HepG2 (cell line): ENCODE results near the gene MEIOC. TPM values are rescaled to one million over a fixed set of nuclear protein-coding genes. Genes with fewer than 3 reads are reported as not detected.

Experiments
- ARNT2 ChIP-seq: sonication (generic); formaldehyde crosslinking; IDR thresholded peaks from 2 replicates; pipeline ENCODE4 v1.8.0; 2022; ENCODE audit warnings: mild to moderate bottlenecking, low read depth, missing genetic modification reagents, moderate library complexity
- BORCS8-MEF2B ChIP-seq: sonication (generic); formaldehyde crosslinking; IDR thresholded peaks from 2 replicates; pipeline ENCODE4 v1.8.0; 2022; ENCODE audit warnings: mild to moderate bottlenecking, missing genetic modification reagents
- FOSL1 ChIP-seq: sonication (generic); formaldehyde crosslinking; IDR thresholded peaks from 2 replicates; pipeline ENCODE4 v1.9.0; 2021; ENCODE audit warnings: missing genetic modification reagents, borderline replicate concordance
- GTF2F1 ChIP-seq: fragments of 150-350 bp; IDR thresholded peaks from 2 replicates; pipeline ENCODE4 v1.6.1; 2014; ENCODE audit warnings: low read length
- MLX ChIP-seq: IDR thresholded peaks from 2 replicates; pipeline ENCODE4 v1.6.1; 2016
- NR2F1 ChIP-seq, 2 experiments: fragments of 450-650 bp in 1 of 2; formaldehyde crosslinking in 1 of 2; IDR thresholded peaks; 2 replicates each; pipeline versions ENCODE4 v1.5.0 to v1.6.1; 2016 to 2020; ENCODE audit warnings: mild to moderate bottlenecking in 1 of 2, missing compliant biosample characterization in 1 of 2, missing genetic modification reagents in 1 of 2, moderate library complexity in 1 of 2
- PHB2 ChIP-seq: fragments of 450-650 bp; IDR thresholded peaks from 2 replicates; pipeline ENCODE4 v1.6.1; 2018; ENCODE audit not compliant: partially characterized antibody
- REL ChIP-seq: sonication (generic); formaldehyde crosslinking; conservative IDR thresholded peaks from 2 replicates; pipeline ENCODE4 v1.8.0; 2022; ENCODE audit warnings: mild to moderate bottlenecking, missing genetic modification reagents, moderate library complexity
- RELA ChIP-seq: sonication (generic); formaldehyde crosslinking; IDR thresholded peaks from 2 replicates; pipeline ENCODE4 v1.4.0; 2020; ENCODE audit warnings: missing genetic modification reagents
- SMARCE1 ChIP-seq: fragments of 450-650 bp; IDR thresholded peaks from 2 replicates; pipeline ENCODE4 v1.6.1; 2017; ENCODE audit warnings: borderline replicate concordance
- ZNF570 ChIP-seq: sonication (generic); formaldehyde crosslinking; IDR thresholded peaks from 2 replicates; pipeline ENCODE4 v1.4.0; 2020; ENCODE audit warnings: mild to moderate bottlenecking, missing genetic modification reagents, borderline replicate concordance
- ZNF614 ChIP-seq: IDR thresholded peaks from 2 replicates; pipeline ENCODE4 v1.6.1; 2018; ENCODE audit warnings: missing biosample characterization, missing genetic modification reagents, inconsistent platforms, borderline replicate concordance
- ZSCAN29 ChIP-seq: sonication (generic); formaldehyde crosslinking; conservative IDR thresholded peaks from 2 replicates; pipeline ENCODE4 v1.4.0; 2020; ENCODE audit warnings: mild to moderate bottlenecking, missing genetic modification reagents
- polyA plus RNA-seq, 8 experiments: library from polyadenylated mRNA; depleted of rRNA in 3 of 8; stranded (reverse) in 7 of 8; unstranded in 1 of 8; fragments of >200 nt; fragmentation: Illumina TruSeq in 4 of 8; extraction: Trizol in 4 of 8; gene quantifications; 2 replicates each; pipeline versions ENCODE4 v1.2.1 to v1.2.3, GENCODE V29; 2011 to 2016; ENCODE audit warnings: low read depth in 4 of 8, missing spikeins in 1 of 8, mixed read lengths in 1 of 8; ENCODE audit not compliant: insufficient read depth in 1 of 8
- total RNA-seq, 5 experiments: library from RNA; depleted of rRNA; stranded (reverse); fragments of >200 nt; fragmentation: Illumina TruSeq; extraction: Trizol; gene quantifications; 2 replicates each; pipeline ENCODE4 v1.2.3, GENCODE V29; 2016; ENCODE audit warnings: low read depth in 1 of 5
- TF ChIP-seq, protein P1 (sequence below): conservative IDR thresholded peaks from 2 replicates; pipeline ENCODE4 v1.6.1; 2018; ENCODE audit warnings: missing genetic modification reagents
- TF ChIP-seq, protein P2 (sequence below): sonication (generic); formaldehyde crosslinking; IDR thresholded peaks from 2 replicates; pipeline ENCODE4 v1.5.1; 2020; ENCODE audit warnings: mild to moderate bottlenecking, moderate library complexity, missing genetic modification reagents
- TF ChIP-seq, protein P3 (sequence below): sonication (generic); formaldehyde crosslinking; IDR thresholded peaks from 2 replicates; pipeline ENCODE4 v1.5.0; 2020; ENCODE audit warnings: mild to moderate bottlenecking, missing genetic modification reagents, borderline replicate concordance
- TF ChIP-seq, protein P4 (sequence below): sonication (generic); formaldehyde crosslinking; IDR thresholded peaks from 2 replicates; pipeline ENCODE4 v1.4.0; 2020; ENCODE audit warnings: missing genetic modification reagents, low read depth, mild to moderate bottlenecking, borderline replicate concordance
- TF ChIP-seq, protein P5 (sequence below): sonication (generic); formaldehyde crosslinking; IDR thresholded peaks from 2 replicates; pipeline ENCODE4 v1.4.0; 2020; ENCODE audit warnings: missing genetic modification reagents, mild to moderate bottlenecking, borderline replicate concordance

The MEIOC gene
- total and polyA plus RNA-seq, 2 of the 13 experiments (the other 11 are each of a cell fraction or from before 2014, with no cell fraction given) = 0.04 to 0.15 TPM

DNA sequence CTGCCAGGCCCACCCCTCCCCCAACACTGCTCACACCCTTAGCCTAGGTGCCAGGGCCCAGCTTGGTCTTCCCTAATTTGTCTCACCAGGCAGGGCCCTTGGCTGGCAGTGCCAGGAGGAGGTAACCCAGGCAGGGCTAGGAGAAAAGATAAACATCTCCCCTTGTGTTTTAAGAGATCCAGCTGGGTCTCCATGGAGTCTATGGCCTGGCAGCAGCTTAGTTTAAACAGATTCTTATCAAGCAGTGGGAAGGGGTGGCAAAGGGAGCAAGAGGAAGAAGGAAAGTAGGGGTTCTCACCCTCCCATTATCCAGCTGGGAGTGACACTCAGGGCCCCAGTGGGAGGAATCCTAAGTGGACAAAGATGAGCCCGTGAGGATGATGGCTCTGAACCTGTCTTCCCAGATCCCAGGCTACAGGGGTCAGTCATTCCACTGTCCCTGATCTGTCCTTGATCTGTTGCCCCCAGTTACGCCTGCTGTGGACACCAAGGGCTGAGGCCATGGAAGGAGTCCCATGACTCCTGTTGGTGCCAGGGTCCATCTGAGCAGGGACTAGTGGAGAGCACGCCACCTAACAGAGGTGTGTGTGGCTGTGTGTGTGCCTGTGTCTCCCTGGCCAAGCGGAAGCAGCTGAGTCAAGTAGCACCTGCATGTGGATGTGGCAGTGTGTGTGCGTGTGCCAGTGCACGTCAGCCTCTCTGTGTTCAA, 47.4 kb upstream of the MEIOC start (continued):
- TF ChIP-seq, protein P1, sequence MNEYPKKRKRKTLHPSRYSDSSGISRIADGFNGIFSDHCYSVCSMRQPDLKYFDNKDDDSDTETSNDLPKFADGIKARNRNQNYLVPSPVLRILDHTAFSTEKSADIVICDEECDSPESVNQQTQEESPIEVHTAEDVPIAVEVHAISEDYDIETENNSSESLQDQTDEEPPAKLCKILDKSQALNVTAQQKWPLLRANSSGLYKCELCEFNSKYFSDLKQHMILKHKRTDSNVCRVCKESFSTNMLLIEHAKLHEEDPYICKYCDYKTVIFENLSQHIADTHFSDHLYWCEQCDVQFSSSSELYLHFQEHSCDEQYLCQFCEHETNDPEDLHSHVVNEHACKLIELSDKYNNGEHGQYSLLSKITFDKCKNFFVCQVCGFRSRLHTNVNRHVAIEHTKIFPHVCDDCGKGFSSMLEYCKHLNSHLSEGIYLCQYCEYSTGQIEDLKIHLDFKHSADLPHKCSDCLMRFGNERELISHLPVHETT (CRISPR knock-in tag) = no peak
- TF ChIP-seq FOSL1 (CRISPR knock-in tag) (no peak), ZSCAN29 (peak; percentile 68; the same call in 1 of the 2 replicates), GTF2F1 (no peak), BORCS8-MEF2B (peak; percentile 84), REL (CRISPR knock-in tag) (no peak), NR2F1 (CRISPR knock-in tag; IDR thresholded peaks at IDR 0.05) (peak; percentile 64 to 71), PHB2 (no peak), SMARCE1 (no peak), ZNF570 (CRISPR knock-in tag) (no peak), MLX (CRISPR knock-in tag) (peak; percentile 59; the same call in 1 of the 2 replicates), ARNT2 (CRISPR knock-in tag) (peak; percentile 54; the same call in 1 of the 2 replicates), ZNF614 (CRISPR knock-in tag) (0 out of 2 replicates have a peak, but pooled peaks have one; percentile 49), RELA (CRISPR knock-in tag) (0 out of 2 replicates have a peak, but pooled peaks have one; percentile 48)
- TF ChIP-seq, protein P2, sequence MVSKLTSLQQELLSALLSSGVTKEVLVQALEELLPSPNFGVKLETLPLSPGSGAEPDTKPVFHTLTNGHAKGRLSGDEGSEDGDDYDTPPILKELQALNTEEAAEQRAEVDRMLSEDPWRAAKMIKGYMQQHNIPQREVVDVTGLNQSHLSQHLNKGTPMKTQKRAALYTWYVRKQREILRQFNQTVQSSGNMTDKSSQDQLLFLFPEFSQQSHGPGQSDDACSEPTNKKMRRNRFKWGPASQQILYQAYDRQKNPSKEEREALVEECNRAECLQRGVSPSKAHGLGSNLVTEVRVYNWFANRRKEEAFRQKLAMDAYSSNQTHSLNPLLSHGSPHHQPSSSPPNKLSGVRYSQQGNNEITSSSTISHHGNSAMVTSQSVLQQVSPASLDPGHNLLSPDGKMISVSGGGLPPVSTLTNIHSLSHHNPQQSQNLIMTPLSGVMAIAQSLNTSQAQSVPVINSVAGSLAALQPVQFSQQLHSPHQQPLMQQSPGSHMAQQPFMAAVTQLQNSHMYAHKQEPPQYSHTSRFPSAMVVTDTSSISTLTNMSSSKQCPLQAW (CRISPR knock-in tag) = peak; percentile 14; the same call in 1 of the 2 replicates
- TF ChIP-seq, protein P3, sequence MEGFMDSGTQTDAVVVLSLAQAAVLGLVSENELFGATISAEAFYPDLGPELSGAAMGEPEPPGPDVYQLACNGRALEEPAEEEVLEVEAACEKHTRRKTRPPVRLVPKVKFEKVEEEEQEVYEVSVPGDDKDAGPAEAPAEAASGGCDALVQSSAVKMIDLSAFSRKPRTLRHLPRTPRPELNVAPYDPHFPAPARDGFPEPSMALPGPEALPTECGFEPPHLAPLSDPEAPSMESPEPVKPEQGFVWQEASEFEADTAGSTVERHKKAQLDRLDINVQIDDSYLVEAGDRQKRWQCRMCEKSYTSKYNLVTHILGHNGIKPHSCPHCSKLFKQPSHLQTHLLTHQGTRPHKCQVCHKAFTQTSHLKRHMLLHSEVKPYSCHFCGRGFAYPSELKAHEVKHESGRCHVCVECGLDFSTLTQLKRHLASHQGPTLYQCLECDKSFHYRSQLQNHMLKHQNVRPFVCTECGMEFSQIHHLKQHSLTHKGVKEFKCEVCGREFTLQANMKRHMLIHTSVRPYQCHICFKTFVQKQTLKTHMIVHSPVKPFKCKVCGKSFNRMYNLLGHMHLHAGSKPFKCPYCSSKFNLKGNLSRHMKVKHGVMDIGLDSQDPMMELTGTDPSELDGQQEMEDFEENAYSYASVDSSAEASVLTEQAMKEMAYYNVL (CRISPR knock-in tag) = peak; percentile 57; the same call in 1 of the 2 replicates
- TF ChIP-seq, protein P4, sequence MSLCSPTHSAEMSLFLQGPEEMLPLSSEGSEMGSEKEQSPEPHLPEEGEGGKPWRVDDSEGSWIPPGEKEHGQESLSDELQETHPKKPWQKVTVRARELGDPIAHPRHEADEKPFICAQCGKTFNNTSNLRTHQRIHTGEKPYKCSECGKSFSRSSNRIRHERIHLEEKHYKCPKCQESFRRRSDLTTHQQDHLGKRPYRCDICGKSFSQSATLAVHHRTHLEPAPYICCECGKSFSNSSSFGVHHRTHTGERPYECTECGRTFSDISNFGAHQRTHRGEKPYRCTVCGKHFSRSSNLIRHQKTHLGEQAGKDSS (CRISPR knock-in tag) = peak; percentile 93; the same call in 1 of the 2 replicates
- TF ChIP-seq, protein P5, sequence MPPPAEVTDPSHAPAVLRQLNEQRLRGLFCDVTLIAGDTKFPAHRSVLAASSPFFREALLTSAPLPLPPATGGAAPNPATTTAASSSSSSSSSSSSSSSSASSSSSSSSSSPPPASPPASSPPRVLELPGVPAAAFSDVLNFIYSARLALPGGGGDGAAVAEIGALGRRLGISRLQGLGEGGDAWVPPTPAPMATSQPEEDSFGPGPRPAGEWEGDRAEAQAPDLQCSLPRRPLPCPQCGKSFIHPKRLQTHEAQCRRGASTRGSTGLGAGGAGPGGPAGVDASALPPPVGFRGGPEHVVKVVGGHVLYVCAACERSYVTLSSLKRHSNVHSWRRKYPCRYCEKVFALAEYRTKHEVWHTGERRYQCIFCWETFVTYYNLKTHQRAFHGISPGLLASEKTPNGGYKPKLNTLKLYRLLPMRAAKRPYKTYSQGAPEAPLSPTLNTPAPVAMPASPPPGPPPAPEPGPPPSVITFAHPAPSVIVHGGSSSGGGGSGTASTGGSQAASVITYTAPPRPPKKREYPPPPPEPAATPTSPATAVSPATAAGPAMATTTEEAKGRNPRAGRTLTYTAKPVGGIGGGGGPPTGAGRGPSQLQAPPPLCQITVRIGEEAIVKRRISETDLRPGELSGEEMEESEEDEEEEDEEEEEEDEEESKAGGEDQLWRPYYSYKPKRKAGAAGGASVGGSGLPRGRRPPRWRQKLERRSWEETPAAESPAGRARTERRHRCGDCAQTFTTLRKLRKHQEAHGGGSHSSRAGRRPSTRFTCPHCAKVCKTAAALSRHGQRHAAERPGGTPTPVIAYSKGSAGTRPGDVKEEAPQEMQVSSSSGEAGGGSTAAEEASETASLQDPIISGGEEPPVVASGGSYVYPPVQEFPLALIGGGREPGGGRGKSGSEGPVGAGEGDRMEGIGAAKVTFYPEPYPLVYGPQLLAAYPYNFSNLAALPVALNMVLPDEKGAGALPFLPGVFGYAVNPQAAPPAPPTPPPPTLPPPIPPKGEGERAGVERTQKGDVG (CRISPR knock-in tag) = no peak
